Islet of Langerhans (tissue), 1 donor: ENCODE results near the gene CCM2.
"Not testable (repeated sequence)": the region's sequence is repeated elsewhere in the genome, so short reads cannot be mapped to it uniquely, and the experiment has no call there.

ENCODE experiments used
- FAIRE-seq: peaks from one replicate; lab custom pipeline; 2011; peaks lifted over from hg19 to GRCh38; lab: Jason Lieb, UNC

Gene CCM2

DNA sequence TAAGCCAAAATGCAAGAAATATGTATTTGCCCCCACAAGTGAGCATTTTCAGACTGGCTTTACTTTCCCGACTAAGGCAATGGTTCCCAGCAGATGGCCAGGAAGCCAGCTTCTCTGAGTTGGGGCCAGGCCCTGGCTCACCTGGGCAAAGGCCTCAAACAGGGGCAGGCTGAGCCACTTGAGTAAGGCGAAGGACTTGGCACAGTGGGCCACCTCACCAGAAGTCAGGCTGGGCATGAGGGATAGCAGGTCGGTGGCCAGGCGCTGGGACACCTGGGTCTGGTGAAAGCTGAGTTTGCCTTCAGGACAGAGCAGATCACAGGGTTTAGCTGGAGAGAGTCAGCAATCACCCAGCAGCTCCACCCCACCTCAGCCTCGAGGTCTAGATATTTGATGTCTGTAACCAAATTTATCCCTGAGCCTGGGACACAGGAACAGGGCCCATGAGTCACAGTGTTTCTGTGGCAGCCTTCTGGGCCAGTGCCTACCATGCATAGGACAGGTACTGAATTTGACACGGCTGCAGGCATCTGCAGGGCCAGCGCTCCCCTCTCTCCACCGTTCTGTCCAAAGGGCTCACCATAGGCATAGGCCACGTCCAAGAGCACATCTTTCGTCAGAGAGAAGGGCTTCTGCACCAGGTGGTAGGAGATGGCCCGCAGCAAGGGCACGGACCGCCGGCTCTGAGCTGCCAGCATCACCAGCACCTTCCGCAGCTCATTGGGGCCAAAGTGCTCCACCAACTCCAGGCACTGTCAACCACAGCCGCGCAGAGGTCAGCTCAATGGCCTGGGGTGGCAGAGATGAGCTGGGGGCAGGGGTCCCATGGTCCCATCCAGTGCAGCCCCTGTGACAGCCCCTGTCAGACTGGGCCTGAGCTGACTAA, 104.2 kb downstream of the CCM2 start:
- FAIRE-seq = no peak

DNA sequence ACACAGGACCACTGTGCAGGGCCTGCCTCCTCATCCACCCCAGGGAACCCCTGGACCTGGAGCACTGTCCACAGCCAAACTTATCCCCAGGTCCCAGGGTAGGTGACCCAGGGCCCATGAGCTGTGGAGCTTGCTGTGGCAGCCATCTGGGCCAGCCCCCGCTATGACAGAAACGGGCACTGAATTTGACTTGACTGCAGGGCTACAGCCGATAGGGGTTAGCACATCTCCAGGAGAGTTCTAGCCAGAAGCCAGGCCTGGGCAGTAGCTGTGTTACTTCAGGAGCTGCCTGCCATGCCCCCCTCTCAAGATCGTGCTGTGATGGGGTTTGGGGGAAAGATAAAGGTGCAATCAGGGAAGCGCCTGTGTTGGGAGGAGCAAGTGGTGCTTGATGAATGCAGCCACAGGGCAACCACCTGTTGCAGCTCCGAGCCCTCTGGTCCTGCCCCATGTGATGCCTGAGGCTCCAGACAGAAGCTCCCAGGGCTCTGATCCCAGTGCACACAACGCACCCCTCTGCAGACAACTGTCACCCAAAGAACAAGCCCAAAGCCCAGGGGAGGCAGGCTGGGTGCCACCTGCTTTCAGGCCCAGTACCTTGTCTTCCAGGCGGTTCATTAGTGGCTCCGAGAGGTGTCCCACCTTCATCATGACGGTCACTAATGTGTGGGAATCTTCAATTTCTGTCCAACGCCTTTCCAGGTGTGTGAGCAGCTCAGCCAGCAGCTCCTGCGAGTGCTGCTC, 105.0 kb downstream of the CCM2 start:
- no peak for FAIRE-seq

DNA sequence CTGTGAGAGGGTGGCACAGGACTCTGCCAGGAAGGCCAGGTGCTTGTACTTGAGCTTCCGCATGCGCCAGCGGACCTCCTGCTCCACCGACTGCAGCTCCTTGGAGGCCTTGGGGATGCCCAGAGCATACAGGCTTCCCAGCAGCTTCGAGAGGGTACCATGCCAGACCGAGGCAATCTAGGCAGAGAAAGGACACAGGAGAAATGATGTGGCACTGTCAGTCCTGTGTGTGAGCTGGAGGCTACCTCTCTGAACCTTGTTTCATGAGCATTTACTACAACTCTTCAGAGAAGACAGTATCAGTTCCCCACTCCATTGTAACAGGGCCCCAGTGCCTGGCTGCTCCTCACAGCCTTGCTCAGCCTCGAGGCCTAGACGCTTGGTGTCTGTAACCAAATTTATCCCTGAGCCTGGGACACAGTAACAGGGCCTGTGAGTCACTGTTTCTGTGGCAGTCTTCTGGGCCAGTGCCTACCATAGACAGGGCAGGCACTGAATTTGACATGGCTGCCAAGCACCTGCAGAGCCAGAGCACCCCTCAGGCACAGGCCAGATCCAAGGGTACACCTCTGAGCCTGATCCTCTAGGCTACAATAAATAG, 105.7 kb downstream of the CCM2 start:
- no peak for FAIRE-seq

DNA sequence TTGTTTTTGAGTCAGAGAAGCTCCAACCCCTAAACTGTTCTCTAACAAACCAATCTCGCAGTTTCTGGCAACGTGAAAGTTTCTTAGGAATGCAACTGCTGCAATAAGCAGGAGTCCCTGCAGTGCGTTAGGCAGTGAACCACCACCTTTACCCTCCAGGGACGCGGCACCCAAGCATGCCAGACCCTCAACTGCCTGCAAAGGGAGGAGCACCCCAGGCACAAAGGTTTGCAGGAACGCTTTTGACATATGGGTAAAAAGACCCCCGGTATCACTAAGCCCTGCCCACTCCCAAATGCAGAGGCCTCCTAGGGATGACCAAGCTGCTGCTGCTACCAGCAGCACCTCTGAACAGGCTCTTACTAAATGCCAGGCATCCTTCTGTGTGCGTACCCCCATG, 106.8 kb downstream of the CCM2 start:
- FAIRE-seq = no peak

DNA sequence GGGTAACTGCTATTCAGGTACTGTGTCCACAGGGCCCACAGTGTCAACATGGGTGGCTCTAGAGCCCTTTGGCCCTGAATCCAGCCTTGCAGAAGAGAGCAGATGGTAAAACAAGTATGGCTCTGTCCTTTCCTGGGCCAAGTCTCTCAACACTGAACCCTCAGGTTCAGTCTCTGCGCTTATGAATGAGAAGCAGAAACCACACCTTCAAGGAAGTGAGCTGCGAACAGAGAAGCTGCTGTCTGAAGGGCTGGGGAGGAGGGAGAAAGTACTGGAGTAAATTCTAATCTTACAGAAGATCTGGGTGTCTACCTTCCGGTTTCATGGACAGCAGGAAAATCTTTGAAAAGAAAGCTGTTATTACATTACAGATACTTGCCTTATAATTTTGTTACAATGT, 107.4 kb downstream of the CCM2 start:
- FAIRE-seq = no peak

DNA sequence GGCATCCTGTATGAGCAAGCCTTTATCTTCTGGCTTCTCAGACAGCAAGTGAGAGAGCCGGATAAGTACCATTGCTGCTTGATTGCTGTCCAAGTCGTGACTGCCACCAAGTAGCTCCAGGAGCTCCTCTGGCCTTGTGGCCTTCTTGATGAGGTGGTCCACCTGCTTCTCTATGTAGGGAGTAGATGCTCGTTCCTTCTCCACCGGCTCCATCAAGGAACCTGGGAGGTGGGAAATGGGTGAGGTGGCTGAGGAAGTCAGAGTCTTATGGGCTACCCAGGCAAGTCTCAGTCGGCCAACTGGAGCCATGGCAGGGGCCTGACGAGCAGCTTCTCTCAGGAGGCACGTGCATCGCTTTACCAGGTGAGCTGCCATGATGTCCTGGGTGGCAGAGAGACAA, 108.9 kb downstream of the CCM2 start:
- FAIRE-seq = no peak

DNA sequence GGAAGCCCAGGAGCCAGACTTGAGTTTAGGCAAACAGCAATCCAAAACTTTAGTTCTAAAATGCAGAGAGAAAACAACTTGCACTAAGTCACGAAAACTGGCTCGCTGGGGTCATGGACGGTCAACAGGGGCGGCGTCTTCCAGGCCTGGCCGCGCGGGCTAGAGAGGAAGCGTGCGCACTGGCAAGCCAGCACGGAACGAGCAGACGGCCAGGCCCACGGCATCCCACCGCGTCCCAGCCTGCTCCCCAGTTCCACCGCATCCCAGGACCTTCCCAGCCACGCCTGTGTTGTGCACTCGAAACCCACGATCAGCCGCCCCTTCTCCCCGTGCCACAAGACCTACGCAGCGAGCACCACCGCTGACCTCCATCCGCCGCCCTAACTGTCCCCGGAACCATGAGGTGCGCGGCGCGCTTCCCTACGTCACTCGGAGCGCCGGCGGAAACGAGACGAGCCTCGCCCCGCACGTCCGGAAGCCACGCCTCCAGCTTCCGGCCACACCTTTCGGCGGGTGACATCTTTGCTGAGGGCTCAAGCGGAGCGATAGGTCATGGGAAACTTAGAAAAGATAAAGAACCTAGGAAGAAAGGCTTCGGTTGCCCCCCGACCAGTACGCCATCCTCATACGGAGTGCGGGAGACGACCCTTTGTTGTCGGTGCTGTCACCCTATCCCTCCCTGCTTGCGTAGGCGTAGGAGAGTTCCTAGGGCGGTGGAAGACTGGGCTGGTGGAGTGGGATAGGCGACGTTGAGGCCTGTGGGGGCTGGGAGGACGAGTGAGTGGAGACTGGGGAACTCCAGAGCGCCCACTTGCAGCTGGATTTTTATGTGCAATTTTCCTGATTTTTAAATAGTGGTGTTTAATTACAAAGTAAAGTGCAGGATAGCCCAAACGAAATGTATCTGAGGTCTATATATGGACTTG, 111.6 kb downstream of the CCM2 start, which contains the start of gene TBRG4:
Gene TBRG4, minus strand, starts transcription at position 400 of the 926 bp plus-strand sequence. CDS start 2,460 bp downstream, outside the sequence.
- FAIRE-seq = peak; percentile 62

DNA sequence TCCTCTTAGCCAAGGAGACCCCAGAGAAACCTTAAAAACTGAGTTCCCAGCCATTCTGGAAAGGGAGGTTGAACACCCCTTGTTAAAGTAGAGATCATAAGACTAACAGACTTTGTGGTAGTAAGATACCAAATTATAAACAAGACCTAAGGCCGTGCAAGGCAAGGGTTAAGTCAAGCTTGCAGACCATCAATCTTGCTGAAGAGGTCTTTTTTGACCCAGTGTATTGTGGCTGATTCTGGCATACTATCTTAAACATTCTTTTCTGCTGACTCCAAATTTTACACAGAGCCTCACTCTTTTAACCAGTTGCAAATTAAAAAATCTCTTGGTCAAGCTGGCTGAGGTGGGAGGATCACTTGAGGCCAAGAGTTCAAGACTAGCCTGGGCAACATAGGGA, 112.6 kb downstream of the CCM2 start:
- no peak for FAIRE-seq

DNA sequence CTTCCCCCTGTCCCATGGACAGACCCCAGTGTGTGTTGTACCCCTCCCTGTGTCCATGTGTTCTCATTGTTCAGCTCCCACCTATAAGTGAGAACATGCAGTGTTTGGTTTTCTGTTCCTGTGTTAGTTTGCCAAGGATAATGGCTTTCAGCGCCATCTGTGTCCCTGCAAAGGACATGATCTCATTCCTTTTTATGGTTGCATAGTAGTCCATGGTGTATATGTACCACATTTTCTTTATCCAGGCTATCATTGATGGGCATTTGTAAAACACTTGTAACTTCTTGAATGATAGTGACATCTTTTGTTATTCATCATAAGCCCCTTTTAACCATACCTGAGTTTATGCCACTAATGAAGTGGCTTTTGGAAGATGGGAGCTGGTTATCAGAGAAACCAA, 114.3 kb downstream of the CCM2 start:
- not testable (repeated sequence) for FAIRE-seq

DNA sequence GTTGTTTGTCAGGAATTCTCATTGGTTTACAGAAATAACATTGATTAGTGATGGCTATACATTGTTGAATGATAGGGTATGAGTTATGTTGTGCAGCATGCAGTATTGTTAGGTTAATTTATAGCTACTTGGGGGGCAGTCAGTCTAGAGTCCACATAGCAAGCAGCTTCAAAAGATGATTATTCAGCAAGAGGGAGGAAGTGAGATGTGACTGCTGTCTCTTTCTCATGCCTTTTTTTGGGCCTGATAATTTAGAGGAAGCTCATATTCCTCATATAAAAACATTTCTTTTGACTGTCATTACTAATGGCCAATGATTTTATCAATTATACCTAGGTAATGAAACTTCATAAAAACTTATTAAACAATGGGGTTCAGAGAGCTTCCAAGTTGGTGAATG, 114.9 kb downstream of the CCM2 start:
- no peak for FAIRE-seq

DNA sequence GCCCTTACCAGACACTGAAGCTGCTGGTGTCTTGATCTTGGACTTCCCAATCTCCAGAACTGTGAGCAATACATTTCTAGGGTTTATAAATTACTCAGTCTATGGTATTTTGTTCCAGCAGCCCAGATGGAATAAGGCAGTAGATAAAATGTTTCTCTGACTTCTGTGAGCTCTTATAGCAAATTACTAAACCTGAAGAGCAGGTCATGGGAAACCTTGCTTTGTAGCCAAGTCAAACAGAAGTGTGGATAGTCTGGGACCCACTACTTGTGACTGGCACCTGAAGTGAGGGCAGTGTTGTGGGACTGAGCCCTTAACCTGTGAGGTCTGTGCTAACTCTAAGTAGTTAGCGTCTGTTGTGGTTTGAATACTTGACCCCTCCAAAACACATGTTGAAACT, 116.0 kb downstream of the CCM2 start:
- FAIRE-seq = no peak

DNA sequence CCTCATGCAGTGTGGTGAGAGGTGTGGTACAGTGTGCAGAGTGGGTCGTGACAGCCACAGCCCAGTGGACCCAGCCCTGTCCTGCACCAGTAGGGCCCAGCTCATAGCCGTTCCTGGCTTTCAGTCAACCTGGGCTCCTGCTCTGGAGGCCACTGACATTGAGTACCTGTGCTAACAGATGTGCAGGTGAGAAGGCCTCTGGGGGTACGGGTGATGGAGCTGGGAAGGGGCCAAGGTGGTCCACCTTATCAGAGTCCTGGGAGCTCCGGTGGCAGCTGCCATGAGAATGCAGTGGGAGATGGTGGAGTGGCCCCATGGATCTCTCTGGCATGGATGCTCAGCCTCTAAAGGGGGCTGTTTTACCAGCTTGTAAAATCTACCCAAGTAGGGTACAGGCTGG, 117.6 kb downstream of the CCM2 start:
- no peak for FAIRE-seq

DNA sequence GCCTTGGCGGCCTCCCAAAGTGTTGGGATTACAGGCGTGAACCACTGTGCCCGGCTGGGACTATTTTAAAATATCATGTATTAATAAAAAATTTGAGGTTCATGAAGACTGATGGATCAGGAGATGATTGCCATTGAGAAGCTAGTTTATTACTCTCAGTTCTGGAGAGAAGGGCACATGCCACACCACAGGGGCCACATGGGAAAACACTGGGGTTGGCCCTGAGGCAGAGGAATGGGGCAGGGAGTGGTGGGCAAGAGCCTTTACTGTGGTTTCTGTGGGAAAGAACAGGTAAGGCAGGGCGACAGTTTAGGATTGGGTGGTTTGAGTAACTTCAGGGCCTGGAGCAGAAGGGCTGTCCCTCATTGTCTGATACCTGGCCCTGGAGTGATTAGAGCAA, 118.3 kb downstream of the CCM2 start:
- FAIRE-seq = no peak

DNA sequence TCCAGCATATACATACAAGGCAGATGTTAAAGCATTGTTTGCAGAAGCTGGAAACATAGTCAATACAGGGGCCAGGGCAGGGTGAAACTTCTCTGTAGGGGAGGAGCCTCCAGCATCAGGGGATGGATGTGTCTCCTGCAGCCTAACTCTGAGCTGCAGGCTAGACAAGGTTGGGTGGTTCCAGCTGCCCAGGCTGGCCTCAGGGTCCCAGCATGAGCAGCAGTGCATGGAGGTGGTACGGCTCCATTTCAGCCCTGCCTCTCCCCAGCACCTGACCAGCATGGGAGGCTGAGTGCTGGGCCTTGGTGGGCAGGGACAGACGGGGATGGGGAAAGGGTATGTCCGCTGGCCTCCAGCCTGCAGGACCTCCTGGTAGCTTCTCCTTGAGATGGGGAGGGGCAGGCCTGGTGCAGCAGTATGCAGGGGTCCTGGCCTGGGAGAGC, 118.9 kb downstream of the CCM2 start:
- FAIRE-seq = no peak

DNA sequence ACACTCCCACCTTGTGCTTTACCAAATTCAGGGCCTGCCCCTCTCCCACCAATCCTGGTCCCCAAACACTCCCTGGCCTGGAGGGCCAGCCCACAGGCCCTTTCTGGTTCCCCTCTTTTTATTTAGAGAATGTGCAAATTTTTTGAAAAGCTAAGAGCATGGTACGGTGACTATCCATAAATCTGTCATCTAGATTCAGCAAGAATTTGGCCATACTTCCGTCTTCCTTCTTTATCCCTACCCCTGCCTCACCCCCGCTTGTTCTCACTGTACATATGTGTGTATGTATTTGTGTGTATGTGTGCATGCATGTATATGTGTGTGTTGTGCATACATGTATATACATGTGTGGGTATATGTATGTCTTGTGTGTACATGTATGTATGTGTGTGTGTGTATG, 119.5 kb downstream of the CCM2 start:
- FAIRE-seq = no peak

DNA sequence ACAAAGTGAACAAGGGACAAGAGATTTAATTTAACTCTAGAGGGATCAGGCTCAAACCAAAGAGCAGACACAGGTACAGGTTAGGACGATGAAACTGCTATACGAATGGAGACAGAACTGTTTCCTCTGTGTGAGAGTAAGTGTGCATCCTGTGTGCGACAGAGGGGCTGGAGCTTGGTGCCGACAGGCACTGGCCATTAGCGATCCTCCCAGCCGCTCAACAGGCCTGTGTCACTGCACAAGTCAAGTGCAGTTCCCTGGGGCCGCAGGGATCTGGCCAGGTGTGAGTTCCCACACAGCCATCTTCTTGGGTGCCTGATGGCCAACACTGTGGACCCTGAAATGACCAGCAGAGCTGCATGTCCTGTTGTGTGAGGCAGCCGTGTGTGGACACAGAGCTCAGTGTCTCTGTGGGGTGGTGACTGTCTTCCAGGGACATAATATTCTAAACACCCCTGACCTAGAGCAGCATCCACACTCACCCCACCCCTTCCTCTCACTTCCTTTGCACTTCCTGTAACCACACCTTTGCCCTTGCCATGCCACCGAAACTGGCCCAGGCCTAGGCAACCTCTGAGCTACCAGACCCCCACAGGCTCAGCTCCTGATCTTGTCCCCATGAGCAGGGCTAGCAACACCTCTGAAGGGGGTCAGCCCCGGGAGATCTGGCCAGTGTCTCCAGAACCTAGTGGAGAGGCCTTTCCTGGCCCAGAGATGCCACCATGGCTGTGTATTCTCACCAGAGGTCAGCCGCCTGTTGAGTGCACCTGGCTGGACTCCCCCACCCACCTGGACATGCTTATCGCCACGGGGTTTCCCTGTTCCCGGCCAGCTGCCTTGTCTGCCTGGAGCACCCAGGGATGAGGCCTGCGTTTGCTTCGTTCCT, 123.2 kb downstream of the CCM2 start:
- FAIRE-seq = no peak

DNA sequence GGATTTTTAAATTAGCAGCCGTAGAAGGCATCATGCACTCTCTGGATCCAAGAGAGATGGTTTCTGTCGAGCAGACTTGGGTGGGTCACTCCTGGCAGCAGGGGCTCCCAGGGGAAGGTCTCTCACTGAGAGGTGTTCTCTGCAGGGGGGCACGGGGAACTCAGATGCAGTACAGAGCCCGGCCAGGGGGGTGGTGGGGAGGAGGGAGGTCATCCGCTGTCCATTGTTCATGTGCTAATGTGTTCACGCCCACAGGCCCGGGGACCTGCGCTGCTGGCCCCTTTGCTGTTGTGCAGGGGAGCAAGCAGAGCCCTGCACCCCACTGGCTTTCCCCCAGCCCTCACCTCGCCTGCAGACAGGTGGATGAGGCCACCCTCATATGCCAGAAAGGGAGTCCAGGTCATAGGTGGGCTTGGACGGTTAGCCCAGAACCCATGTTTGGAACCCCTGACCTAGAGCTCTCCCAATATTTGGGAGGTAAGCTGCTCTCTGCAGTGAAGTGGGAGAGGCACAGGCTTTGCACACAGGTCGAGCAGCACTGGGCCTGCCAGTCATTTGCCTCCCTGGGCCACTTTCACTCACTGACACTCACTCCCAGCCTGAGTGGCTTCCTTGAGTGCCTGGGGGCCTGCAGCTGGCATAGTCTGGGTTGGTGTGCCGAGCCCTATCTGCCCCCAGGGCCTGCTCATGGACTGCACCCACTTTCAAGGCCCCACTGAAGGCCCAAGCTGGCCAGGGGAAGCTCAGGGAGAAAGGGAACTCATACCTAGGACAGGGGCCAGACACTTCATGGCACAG, 124.1 kb downstream of the CCM2 start:
- no peak for FAIRE-seq

DNA sequence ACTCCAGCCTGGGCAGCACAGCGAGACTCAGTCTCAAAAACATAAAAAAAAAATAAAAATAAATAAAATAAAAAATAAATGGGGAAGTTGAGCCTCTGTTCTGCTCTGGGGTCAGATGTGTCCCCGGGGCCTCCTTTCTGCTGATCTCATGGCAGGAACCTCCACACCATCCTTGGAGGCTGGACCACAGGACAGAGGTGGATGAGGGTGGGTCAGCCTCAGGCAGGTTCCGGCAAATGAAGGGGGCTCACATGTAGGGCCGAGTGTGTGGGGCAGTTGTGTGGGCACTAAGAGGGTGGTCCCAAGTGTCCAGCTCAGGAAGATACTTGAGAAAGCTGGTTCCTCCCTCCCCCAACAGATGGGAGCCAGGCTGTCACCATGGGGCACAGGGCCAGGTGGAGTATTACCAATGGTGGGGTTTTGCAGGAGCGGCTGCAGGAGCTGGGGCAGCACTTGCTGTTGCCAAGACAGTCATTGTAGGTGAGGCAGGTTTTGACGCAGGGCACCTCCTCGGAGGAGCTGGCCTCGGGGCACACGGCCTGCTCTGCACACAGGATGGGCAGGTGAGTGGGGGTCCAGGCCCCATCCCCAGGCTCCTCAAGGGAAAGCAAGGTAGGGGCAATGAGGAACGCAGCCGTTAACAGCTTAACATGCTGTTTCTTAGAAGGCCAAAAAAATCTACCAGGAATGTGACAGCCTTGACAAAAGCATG, 125.3 kb downstream of the CCM2 start:
- no peak for FAIRE-seq
